Smooth muscle cell (in vitro differentiated cells): ENCODE results near the gene SPOCD1. TPM values are rescaled to one million over a fixed set of nuclear protein-coding genes. Genes with fewer than 3 reads are reported as not detected.
A peak's percentile ranks its signal among the peaks of the same experiment; 100 is the strongest.

Experiments used
- DNase-seq: peaks from one replicate; lab custom pipeline; 2025; ENCODE audit not compliant: unreplicated experiment; lab: John Stamatoyannopoulos, UW
- H2AFZ ChIP-seq: fragments of 200-600 bp; sonication (generic); 2 replicates; pipeline ENCODE4 v1.6.0; 2016; ENCODE audit warnings: antibody characterized with exemption, low read depth, mild to moderate bottlenecking
- H3F3A ChIP-seq: fragments of 200-600 bp; sonication (generic); 2 replicates; pipeline ENCODE4 v1.6.0; 2017; ENCODE audit warnings: antibody characterized with exemption, low read depth
- H3K27ac ChIP-seq: fragments of 200-600 bp; sonication (generic); 2 replicates; pipeline ENCODE4 v1.5.1; 2016; ENCODE audit warnings: low read depth, mild to moderate bottlenecking
- H3K27me3 ChIP-seq: fragments of 200-600 bp; sonication (generic); 2 replicates; pipeline ENCODE4 v1.6.1; 2016; ENCODE audit warnings: low read depth, mild to moderate bottlenecking
- H3K36me3 ChIP-seq: fragments of 200-600 bp; sonication (generic); 2 replicates; pipeline ENCODE4 v1.5.1; 2016; ENCODE audit warnings: low read depth
- H3K4me1 ChIP-seq: fragments of 200-600 bp; sonication (generic); 2 replicates; pipeline ENCODE4 v1.5.1; 2016; ENCODE audit warnings: low read depth
- H3K4me2 ChIP-seq: fragments of 200-600 bp; sonication (generic); 2 replicates; pipeline ENCODE4 v1.6.0; 2016; ENCODE audit warnings: mild to moderate bottlenecking
- H3K4me3 ChIP-seq: fragments of 200-600 bp; sonication (generic); 2 replicates; pipeline ENCODE4 v1.5.1; 2016; ENCODE audit warnings: mild to moderate bottlenecking
- H3K79me2 ChIP-seq: fragments of 200-600 bp; sonication (generic); 2 replicates; pipeline ENCODE4 v1.6.0; 2016; ENCODE audit warnings: low read depth, mild to moderate bottlenecking
- H3K9ac ChIP-seq: fragments of 200-600 bp; sonication (generic); 2 replicates; pipeline ENCODE4 v1.6.0; 2016; ENCODE audit warnings: low read depth
- H3K9me3 ChIP-seq: fragments of 200-600 bp; sonication (generic); replicated peaks from 2 replicates; pipeline ENCODE4 v1.5.1; 2016; ENCODE audit warnings: low read depth
- H4K20me1 ChIP-seq: fragments of 200-600 bp; sonication (generic); 2 replicates; pipeline ENCODE4 v1.6.0; 2016; ENCODE audit warnings: low read depth
- WGBS: methylation state at CpG from one replicate; pipeline ENCODE4 v1.1.7; 2016; ENCODE audit warnings: low lambda C conversion rate; 5-methylcytosine and 5-hydroxymethylcytosine counted together
- polyA plus RNA-seq: library from polyadenylated mRNA; unstranded; fragments of >200 nt; fragmentation: Nextera tagmentation; extraction: Ambion mirVana; gene quantifications from 2 replicates; pipeline ENCODE4 v1.2.1, GENCODE V29; 2016
- total RNA-seq: library from RNA; depleted of rRNA; stranded (reverse); fragments of >200 nt; gene quantifications from 2 replicates; pipeline ENCODE4 v1.2.3, GENCODE V29; 2014
- TF ChIP-seq, protein P1 (sequence below): fragments of 200-600 bp; sonication (generic); IDR thresholded peaks from 2 replicates; pipeline ENCODE4 v1.5.1; 2017; ENCODE audit warnings: borderline replicate concordance, mild to moderate bottlenecking, antibody characterized with exemption; ENCODE audit not compliant: insufficient read depth, poor library complexity, severe bottlenecking

SPOCD1 gene
- total and polyA plus RNA-seq, 2 experiments from 2014 or later, result 39.5 to 45.3 TPM

- WGBS, result 44% methylated on average over 12 of the region's 12 CpGs
- Histone ChIP-seq H3K4me3 (no peak overlapping the region), H3K36me3 (no peaks in the 10 kb centered on the region), H3K9me3 (no peaks in the 10 kb centered on the region), H3K27ac (no peak overlapping the region), H3K4me1 (peaks cover 22% of the 10 kb centered on the region), H3K79me2 (no peaks in the 10 kb centered on the region), H3K4me2 (no peak overlapping the region), H2AFZ (no peak overlapping the region), H4K20me1 (no peaks in the 10 kb centered on the region), H3K27me3 (no peaks in the 10 kb centered on the region), H3K9ac (no peak overlapping the region), H3F3A (no peaks in the 10 kb centered on the region)
- TF ChIP-seq, protein P1, sequence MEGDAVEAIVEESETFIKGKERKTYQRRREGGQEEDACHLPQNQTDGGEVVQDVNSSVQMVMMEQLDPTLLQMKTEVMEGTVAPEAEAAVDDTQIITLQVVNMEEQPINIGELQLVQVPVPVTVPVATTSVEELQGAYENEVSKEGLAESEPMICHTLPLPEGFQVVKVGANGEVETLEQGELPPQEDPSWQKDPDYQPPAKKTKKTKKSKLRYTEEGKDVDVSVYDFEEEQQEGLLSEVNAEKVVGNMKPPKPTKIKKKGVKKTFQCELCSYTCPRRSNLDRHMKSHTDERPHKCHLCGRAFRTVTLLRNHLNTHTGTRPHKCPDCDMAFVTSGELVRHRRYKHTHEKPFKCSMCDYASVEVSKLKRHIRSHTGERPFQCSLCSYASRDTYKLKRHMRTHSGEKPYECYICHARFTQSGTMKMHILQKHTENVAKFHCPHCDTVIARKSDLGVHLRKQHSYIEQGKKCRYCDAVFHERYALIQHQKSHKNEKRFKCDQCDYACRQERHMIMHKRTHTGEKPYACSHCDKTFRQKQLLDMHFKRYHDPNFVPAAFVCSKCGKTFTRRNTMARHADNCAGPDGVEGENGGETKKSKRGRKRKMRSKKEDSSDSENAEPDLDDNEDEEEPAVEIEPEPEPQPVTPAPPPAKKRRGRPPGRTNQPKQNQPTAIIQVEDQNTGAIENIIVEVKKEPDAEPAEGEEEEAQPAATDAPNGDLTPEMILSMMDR, result no peak
- no peak for DNase-seq
These were observed 33.1 kb downstream of the SPOCD1 start for GRCh38 chr1:31782421-31783410.

- H3K9ac ChIP-seq, result no peak overlapping the region
- peak overlapping the region; percentile 54 for H3K4me2 ChIP-seq
- H3K36me3 ChIP-seq, result no peaks in the 10 kb centered on the region
- no peaks in the 10 kb centered on the region for H3K79me2 ChIP-seq
- H2AFZ ChIP-seq, result no peak overlapping the region
- TF ChIP-seq, protein P1, result no peak
- no peaks in the 10 kb centered on the region for H3K9me3 ChIP-seq
- H3K27me3 ChIP-seq, result no peaks in the 10 kb centered on the region
- no peak overlapping the region for H3K27ac ChIP-seq
- no peak for DNase-seq
- H3F3A ChIP-seq, result no peaks in the 10 kb centered on the region
- H3K4me1 ChIP-seq, result peaks cover 20% of the 10 kb centered on the region
- 75% methylated on average over 18 of the region's 18 CpGs for WGBS
- no peaks in the 10 kb centered on the region for H4K20me1 ChIP-seq
- H3K4me3 ChIP-seq, result no peak overlapping the region
These were observed 34.0 kb downstream of the SPOCD1 start for GRCh38 chr1:31781756-31782371.

- no peak overlapping the region for H3K4me3 ChIP-seq
- H3F3A ChIP-seq, result no peaks in the 10 kb centered on the region
- H3K9ac ChIP-seq, result no peak overlapping the region
- 62% methylated on average over 7 of the region's 7 CpGs for WGBS
- TF ChIP-seq, protein P1, result no peak
- H3K36me3 ChIP-seq, result no peaks in the 10 kb centered on the region
- no peaks in the 10 kb centered on the region for H3K79me2 ChIP-seq
- H3K27ac ChIP-seq, result no peak overlapping the region
- no peaks in the 10 kb centered on the region for H3K27me3 ChIP-seq
- DNase-seq, result no peak
- H2AFZ ChIP-seq, result no peak overlapping the region
- H3K4me1 ChIP-seq, result peaks cover 20% of the 10 kb centered on the region
- no peaks in the 10 kb centered on the region for H4K20me1 ChIP-seq
- H3K4me2 ChIP-seq, result peak overlapping the region; percentile 54
- H3K9me3 ChIP-seq, result no peaks in the 10 kb centered on the region
These were observed 34.6 kb downstream of the SPOCD1 start for GRCh38 chr1:31781138-31781755.
